Measurements from ENCODE around the gene TMEM117. TPM values are rescaled to one million over a fixed set of nuclear protein-coding genes. Genes with fewer than 3 reads are reported as not detected.

Gene TMEM117
- total and polyA plus RNA-seq, 2 donors (not counting 1 experiment from before 2014, with no cell fraction given) = 2.0 to 10.4 TPM

- H3K4me2 ChIP-seq (replicated peaks; ENCODE audit: low read depth, low read length, poor library complexity, severe bottlenecking) = no peak overlapping the region
- H3K27ac ChIP-seq (ENCODE audit: low read length in 2 of 2) = no peak overlapping the region
- H3K4me3 Mint-ChIP-seq = no peak overlapping the region
- H3K9me3 ChIP-seq (ENCODE audit: control extremely low read depth in 1 of 3, control insufficient read depth in 2 of 3, insufficient read depth in 1 of 3, low read length in 2 of 3) = no peaks in the 10 kb centered on the region
- H3K27me3 ChIP-seq (replicated peaks in 1 of 4; ENCODE audit: control extremely low read depth in 1 of 4, control insufficient read depth in 3 of 4, insufficient read depth in 4 of 4, low read length in 3 of 4) = no peaks in the 10 kb centered on the region
- no peaks in the 10 kb centered on the region for H3K79me2 ChIP-seq (ENCODE audit: control insufficient read depth, insufficient read depth, low read length)
- no peaks in the 10 kb centered on the region for H4K20me1 ChIP-seq (ENCODE audit: control insufficient read depth, insufficient read depth, low read length, poor library complexity, severe bottlenecking)
- H2AFZ ChIP-seq (ENCODE audit: insufficient read depth, low read depth, low read length, poor library complexity, severe bottlenecking) = no peak overlapping the region
- no peak for ATAC-seq (ENCODE audit: low read depth)
- no peak for DNase-seq
- CTCF ChIA-PET = interaction anchor here (0.6 to 7.0 kb wide), 4 partner anchors 8 to 440 kb away, joined by 3 to 75 read pairs (median 4); no protein-coding TSS in a partner anchor
- H3K27me3 Mint-ChIP-seq = no peaks in the 10 kb centered on the region
- intact Hi-C loops (cut with micrococcal nuclease) = loop anchor here (10.0 kb wide), 1 partner anchor 1400 kb away; no protein-coding TSS in a partner anchor
- WGBS (ENCODE audit: insufficient coverage) = 90% methylated on average over 2 of the region's 8 CpGs
- H3K4me1 Mint-ChIP-seq = no peaks in the 10 kb centered on the region
- no peak for TF ChIP-seq EZH2 (IDR thresholded peaks at IDR 0.05; ENCODE audit: borderline replicate concordance, insufficient read depth, low read depth, low read length, poor library complexity, severe bottlenecking)
- TF ChIP-seq CTCF (IDR thresholded peaks at IDR 0.05) = no peak
- H3K9ac ChIP-seq (ENCODE audit: low read length) = no peak overlapping the region
- no peak overlapping the region for H3K27ac Mint-ChIP-seq
- H3K4me1 ChIP-seq (ENCODE audit: control insufficient read depth in 2 of 2, insufficient read depth in 2 of 2, low read length in 2 of 2) = no peaks in the 10 kb centered on the region
- POLR2A ChIA-PET = no interaction called here
- H3K4me3 ChIP-seq (ENCODE audit: control extremely low read depth in 1 of 5, extremely low read depth in 1 of 5, insufficient read depth in 1 of 5, low read depth in 2 of 5, low read length in 4 of 5) = no peak overlapping the region
- H3K36me3 ChIP-seq (replicated peaks in 1 of 2; ENCODE audit: control extremely low read depth in 1 of 2, control insufficient read depth in 1 of 2, extremely low read depth in 1 of 2, insufficient read depth in 2 of 2, low read length in 1 of 2) = no peaks in the 10 kb centered on the region
- H3K9me3 Mint-ChIP-seq (ENCODE audit: insufficient read depth) = no peaks in the 10 kb centered on the region
Observed at GRCh38 chr12:43884683-43885410, 49.0 kb downstream of the TMEM117 start.

DNA sequence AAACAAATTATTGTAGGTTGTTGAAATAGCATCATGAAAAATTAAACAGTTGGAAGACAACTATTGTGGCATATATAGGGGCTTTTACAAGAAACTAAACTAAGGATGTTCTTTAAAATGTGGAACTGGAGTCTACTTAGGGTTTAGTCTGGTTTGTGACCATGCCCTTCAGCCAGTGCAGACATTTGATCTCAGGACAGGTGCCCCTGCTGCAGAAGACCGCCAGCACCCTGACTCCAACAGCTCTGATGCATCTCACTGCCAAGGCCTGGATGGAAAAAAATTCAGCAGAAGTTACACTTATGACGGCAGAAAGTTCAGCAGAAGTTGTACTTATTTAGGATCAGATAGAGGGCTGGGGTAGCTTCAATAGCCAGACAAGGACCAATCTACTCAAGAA, 51.5 kb downstream of the TMEM117 start:
- H3K27me3 ChIP-seq (replicated peaks in 1 of 4; ENCODE audit: control extremely low read depth in 1 of 4, control insufficient read depth in 3 of 4, insufficient read depth in 4 of 4, low read length in 3 of 4) = no peaks in the 10 kb centered on the region
- 87% methylated on average over 2 of the region's 2 CpGs for WGBS (ENCODE audit: insufficient coverage)
- Mint-ChIP-seq H3K4me1 (no peaks in the 10 kb centered on the region), H3K27me3 (no peaks in the 10 kb centered on the region), H3K4me3 (no peak overlapping the region), H3K27ac (no peak overlapping the region), H3K9me3 (ENCODE audit: insufficient read depth) (no peaks in the 10 kb centered on the region)
- H4K20me1 ChIP-seq (ENCODE audit: control insufficient read depth, insufficient read depth, low read length, poor library complexity, severe bottlenecking) = no peaks in the 10 kb centered on the region
- ATAC-seq (ENCODE audit: low read depth) (no peak), DNase-seq (no peak)
- H2AFZ ChIP-seq (ENCODE audit: insufficient read depth, low read depth, low read length, poor library complexity, severe bottlenecking) = no peak overlapping the region
- no peaks in the 10 kb centered on the region for H3K79me2 ChIP-seq (ENCODE audit: control insufficient read depth, insufficient read depth, low read length)
- no peak overlapping the region for H3K4me3 ChIP-seq (ENCODE audit: control extremely low read depth in 1 of 5, extremely low read depth in 1 of 5, insufficient read depth in 1 of 5, low read depth in 2 of 5, low read length in 4 of 5)
- ChIA-PET CTCF (no interaction called here), POLR2A (no interaction called here)
- H3K4me2 ChIP-seq (replicated peaks; ENCODE audit: low read depth, low read length, poor library complexity, severe bottlenecking) = no peak overlapping the region
- no peak overlapping the region for H3K27ac ChIP-seq (ENCODE audit: low read length in 2 of 2)
- H3K9me3 ChIP-seq (ENCODE audit: control extremely low read depth in 1 of 3, control insufficient read depth in 2 of 3, insufficient read depth in 1 of 3, low read length in 2 of 3) = no peaks in the 10 kb centered on the region
- no peak overlapping the region for H3K9ac ChIP-seq (ENCODE audit: low read length)
- no peaks in the 10 kb centered on the region for H3K4me1 ChIP-seq (ENCODE audit: control insufficient read depth in 2 of 2, insufficient read depth in 2 of 2, low read length in 2 of 2)
- no peaks in the 10 kb centered on the region for H3K36me3 ChIP-seq (replicated peaks in 1 of 2; ENCODE audit: control extremely low read depth in 1 of 2, control insufficient read depth in 1 of 2, extremely low read depth in 1 of 2, insufficient read depth in 2 of 2, low read length in 1 of 2)
- intact Hi-C loops (cut with micrococcal nuclease) = loop anchor here (10.0 kb wide), 1 partner anchor 1403 kb away; no protein-coding TSS in a partner anchor
- TF ChIP-seq EZH2 (IDR thresholded peaks at IDR 0.05; ENCODE audit: borderline replicate concordance, insufficient read depth, low read depth, low read length, poor library complexity, severe bottlenecking) = no peak
- TF ChIP-seq CTCF (IDR thresholded peaks at IDR 0.05) = no peak

Data from B cell (primary cell).